D721Med (cell line): ENCODE results near the gene ATP2B2.

Experiments
- DNase-seq: peaks from one replicate; pipeline ENCODE4 v3.0.0; 2011; ENCODE audit warnings: low spot score; ENCODE audit not compliant: insufficient read length
- FAIRE-seq: peaks from 2 replicates; lab custom pipeline; 2011; peaks lifted over from hg19 to GRCh38; lab: Jason Lieb, UNC
- TF ChIP-seq, protein P1 (sequence below): IDR thresholded peaks from 2 replicates; pipeline ENCODE4 v1.5.1; 2012; ENCODE audit warnings: mild to moderate bottlenecking, control low read depth; ENCODE audit not compliant: insufficient read depth; ENCODE audit errors: missing control alignments

ATP2B2 gene

GRCh38 chr3:10410383-10411002, 94.9 kb downstream of the ATP2B2 start:
- TF ChIP-seq, protein P1, sequence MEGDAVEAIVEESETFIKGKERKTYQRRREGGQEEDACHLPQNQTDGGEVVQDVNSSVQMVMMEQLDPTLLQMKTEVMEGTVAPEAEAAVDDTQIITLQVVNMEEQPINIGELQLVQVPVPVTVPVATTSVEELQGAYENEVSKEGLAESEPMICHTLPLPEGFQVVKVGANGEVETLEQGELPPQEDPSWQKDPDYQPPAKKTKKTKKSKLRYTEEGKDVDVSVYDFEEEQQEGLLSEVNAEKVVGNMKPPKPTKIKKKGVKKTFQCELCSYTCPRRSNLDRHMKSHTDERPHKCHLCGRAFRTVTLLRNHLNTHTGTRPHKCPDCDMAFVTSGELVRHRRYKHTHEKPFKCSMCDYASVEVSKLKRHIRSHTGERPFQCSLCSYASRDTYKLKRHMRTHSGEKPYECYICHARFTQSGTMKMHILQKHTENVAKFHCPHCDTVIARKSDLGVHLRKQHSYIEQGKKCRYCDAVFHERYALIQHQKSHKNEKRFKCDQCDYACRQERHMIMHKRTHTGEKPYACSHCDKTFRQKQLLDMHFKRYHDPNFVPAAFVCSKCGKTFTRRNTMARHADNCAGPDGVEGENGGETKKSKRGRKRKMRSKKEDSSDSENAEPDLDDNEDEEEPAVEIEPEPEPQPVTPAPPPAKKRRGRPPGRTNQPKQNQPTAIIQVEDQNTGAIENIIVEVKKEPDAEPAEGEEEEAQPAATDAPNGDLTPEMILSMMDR: no peak
- FAIRE-seq (no peak), DNase-seq (no peak)

DNA sequence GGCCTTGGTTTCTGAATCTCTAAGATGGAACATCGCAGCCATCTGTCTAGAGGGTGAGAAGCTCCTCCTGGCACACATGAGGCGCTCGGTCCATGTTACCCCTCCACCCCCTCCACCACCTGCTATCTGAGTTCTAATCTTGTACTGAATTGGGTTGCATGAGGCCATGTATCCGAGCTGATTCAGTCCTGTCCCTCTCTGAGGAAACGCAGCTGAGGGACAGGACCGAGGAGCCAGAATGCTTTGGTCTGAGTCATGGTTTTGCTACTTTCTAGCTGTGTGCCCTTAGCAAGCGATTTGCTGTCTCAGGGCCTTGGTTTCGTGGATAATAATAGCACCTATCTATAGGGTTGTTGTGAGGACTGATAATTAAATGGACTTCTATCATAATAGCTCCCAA, 96.7 kb downstream of the ATP2B2 start:
- FAIRE-seq (no peak), DNase-seq (no peak)
- TF ChIP-seq, protein P1: no peak

DNA sequence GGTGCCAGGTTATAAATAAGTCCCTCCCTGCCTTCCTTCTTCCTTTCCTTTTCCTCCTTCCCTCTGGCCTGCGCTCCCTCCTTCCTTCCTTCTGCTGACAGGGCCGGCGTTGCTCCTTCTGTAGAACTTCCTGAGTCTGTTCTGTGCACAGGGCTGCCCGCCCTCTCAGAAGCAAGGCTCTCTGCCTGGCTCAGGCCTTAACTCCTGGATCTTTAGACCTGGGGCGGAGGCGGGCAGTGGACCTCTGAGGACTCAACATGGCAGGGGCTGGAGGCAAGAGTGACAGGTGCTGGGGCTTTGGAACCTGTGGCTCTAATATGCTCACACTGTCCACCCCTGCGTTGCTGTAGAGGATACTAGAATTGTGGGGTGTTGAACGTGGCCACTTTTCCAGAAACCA, 98.0 kb downstream of the ATP2B2 start:
- FAIRE-seq: no peak
- DNase-seq: no peak
- TF ChIP-seq, protein P1: no peak

DNA sequence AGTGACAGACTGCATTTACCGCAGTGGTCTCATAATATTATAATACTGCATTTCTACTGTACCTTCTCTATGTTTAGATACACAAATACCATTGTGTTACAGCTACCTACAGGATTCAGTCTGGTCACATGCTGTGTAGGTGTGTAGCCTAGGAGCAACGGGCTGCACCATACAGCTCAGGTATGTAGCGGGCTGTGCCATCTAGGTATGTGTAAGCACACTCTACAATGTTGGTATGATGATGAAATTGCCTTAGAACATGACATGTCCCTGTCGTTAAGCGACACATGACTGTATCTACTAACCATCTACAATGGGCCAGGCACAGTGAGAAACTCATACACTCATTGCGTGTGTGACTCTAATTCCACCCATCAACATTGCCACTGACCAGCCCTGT, 99.0 kb downstream of the ATP2B2 start:
- no peak for FAIRE-seq
- DNase-seq: no peak
- TF ChIP-seq, protein P1: no peak

DNA sequence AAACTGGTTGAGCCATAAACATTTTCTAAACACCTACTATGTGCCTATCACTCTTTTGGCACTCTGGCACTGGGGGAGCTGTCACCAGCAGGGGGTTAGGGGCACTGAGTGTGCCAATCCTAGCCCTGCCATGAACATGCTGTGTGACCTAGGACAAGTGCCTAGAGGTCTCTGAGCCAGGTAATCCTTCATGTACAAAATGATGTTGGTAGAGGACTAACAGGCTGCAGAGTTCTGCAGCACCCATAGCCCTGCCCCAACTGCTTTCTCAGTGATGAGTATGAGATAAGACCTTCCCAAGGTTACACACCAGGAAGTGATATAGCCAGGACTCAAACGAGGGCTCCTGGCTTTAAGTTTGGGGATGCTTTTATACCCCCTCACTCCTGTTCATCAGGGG, 99.6 kb downstream of the ATP2B2 start:
- TF ChIP-seq, protein P1: no peak
- no peak for FAIRE-seq
- DNase-seq: no peak

GRCh38 chr3:10404876-10405275, 100.5 kb downstream of the ATP2B2 start:
- FAIRE-seq: no peak
- TF ChIP-seq, protein P1: no peak
- no peak for DNase-seq

DNA sequence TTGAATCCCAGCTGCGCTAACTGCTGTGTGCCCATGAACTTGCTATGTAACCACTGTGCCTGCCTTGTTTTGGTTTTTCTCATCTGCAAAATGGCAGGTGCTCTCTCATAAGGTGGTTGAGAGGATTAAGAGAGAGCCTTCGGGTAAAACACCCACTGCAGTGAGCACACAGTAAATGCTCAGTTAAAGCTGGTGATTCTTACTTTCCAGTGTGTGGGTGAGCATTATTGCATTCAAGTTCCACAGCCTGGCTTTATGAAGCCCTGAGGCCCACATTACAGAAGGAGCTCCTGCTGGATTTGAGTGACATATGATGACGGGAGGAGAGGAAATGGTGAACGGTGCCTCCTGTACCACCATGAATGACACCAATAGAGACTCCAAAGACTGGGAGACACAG, 101.0 kb downstream of the ATP2B2 start:
- DNase-seq (no peak), FAIRE-seq (no peak)
- TF ChIP-seq, protein P1: no peak
